Panc1 (cell line): ENCODE measurements around the gene ZNF121.

Experiments used
- CTCF ChIP-seq: fragments of 450-650 bp; IDR thresholded peaks from 2 replicates; pipeline ENCODE4 v1.5.1; 2017; ENCODE audit warnings: mild to moderate bottlenecking
- POLR2AphosphoS5 ChIP-seq: IDR thresholded peaks from 2 replicates; pipeline ENCODE4 v1.6.1; 2012; ENCODE audit warnings: mild to moderate bottlenecking, low read depth, low read length, moderate library complexity
- REST ChIP-seq, 2 experiments: IDR thresholded peaks; 2 replicates each; pipeline ENCODE4 v1.6.1; 2011 to 2012; ENCODE audit warnings: low read depth in 2 of 2, control low read depth in 1 of 2, low read length in 1 of 2, mild to moderate bottlenecking in 1 of 2, moderate library complexity in 1 of 2; ENCODE audit not compliant: insufficient read depth in 1 of 2
- SIN3A ChIP-seq: IDR thresholded peaks from 2 replicates; pipeline ENCODE4 v1.6.1; 2012; ENCODE audit warnings: low read depth, mild to moderate bottlenecking, low read length, moderate library complexity, borderline replicate concordance; ENCODE audit not compliant: insufficient read depth

GRCh38 chr19:9552536-9553274, 31.6 kb downstream of the ZNF121 start:
- no peak for TF ChIP-seq CTCF
- no peak for TF ChIP-seq SIN3A
- TF ChIP-seq REST (IDR thresholded peaks at IDR 0.05; ENCODE audit: insufficient read depth in 1 of 2, low read depth in 2 of 2, low read length in 1 of 2), result no peak
- TF ChIP-seq POLR2AphosphoS5, result no peak
